Adrenal gland (tissue), 12 donors: ENCODE results near the gene SLC37A1. TPM values are rescaled to one million over a fixed set of nuclear protein-coding genes. Genes with fewer than 3 reads are reported as not detected.

ENCODE experiments used
- DNase-seq, 7 donors: peaks; one replicate each; pipeline ENCODE4 v3.0.0-alpha.2; 2019 to 2020
- H3K27ac ChIP-seq, 5 donors: fragments of 200-600 bp; sonication (generic) in 4 of 5; 1 replicate in 3 of 5; 2 replicates in 2 of 5; pipeline versions ENCODE4 v1.5.1 to v1.8.0; 2016 to 2020; ENCODE audit warnings: mild to moderate bottlenecking in 1 of 5
- H3K27me3 ChIP-seq: fragments of 200-600 bp; 2 replicates; pipeline ENCODE4 v1.8.0; 2021
- H3K36me3 ChIP-seq, 2 donors: fragments of 200-600 bp; replicated peaks in 1 of 2; 1 replicate in 1 of 2; 2 replicates in 1 of 2; pipeline versions ENCODE4 v1.5.1 to v1.8.0; 2018 to 2022
- H3K4me1 ChIP-seq, 2 donors: fragments of 200-600 bp; replicated peaks in 1 of 2; 1 replicate in 1 of 2; 2 replicates in 1 of 2; pipeline versions ENCODE4 v1.5.1 to v1.8.0; 2018 to 2021
- H3K4me3 ChIP-seq, 4 donors: fragments of 200-600 bp; sonication (generic) in 3 of 4; one replicate each; pipeline ENCODE4 v1.5.1; 2016 to 2018
- H3K9me3 ChIP-seq, 3 donors: fragments of 200-600 bp; sonication (generic) in 1 of 3; replicated peaks in 1 of 3; 1 replicate in 2 of 3; 2 replicates in 1 of 3; pipeline versions ENCODE4 v1.5.1 to v1.8.0; 2016 to 2021
- POLR2A ChIP-seq, 2 donors: fragments of 450-650 bp; IDR thresholded peaks; one replicate each; pipeline ENCODE4 v1.6.1; 2017; ENCODE audit warnings: antibody characterized with exemption in 2 of 2, mild to moderate bottlenecking in 2 of 2, moderate library complexity in 1 of 2
- WGBS, 4 donors: extraction: QIAGEN DNeasy Blood & Tissue Kit in 2 of 4; methylation state at CpG; one replicate each; pipeline versions ENCODE4 v1.1.5 to v1.1.7; 2013 to 2017; 5-methylcytosine and 5-hydroxymethylcytosine counted together
- intact Hi-C, 2 donors: fragments of 100-400 bp; cut with DNase I; formaldehyde crosslinking; loops; one replicate each; pipeline versions ENCODE4 v1.14.1 to v1.15.0; 2022 to 2023
- polyA plus RNA-seq, 3 donors: library from polyadenylated mRNA; stranded (reverse); fragments of 200-250 nt in 2 of 3; fragments of 350-450 nt in 1 of 3; fragmentation: Illumina TruSeq in 1 of 3; extraction: RNeasy Lipid Tissue Mini Kit (QIAGEN cat#74804) in 1 of 3; gene quantifications; one replicate each; pipeline ENCODE4 v1.2.3, GENCODE V29; 2013 to 2014
- total RNA-seq, 9 donors: library from RNA; depleted of rRNA in 4 of 9; stranded (reverse); fragments of >200 nt in 4 of 9; fragments of 120-200 nt in 1 of 9; fragmentation: NEBNext Ultra II Directional in 1 of 9; extraction: Animal tissue kit (Norgen Biotek cat#: 25700) in 1 of 9; gene quantifications; one replicate each; pipeline versions ENCODE4 v1.1.0 to v1.2.4, GENCODE V29; 2013 to 2023
- TF ChIP-seq, protein P1 (sequence below), 6 experiments: fragments of 450-650 bp in 4 of 6; fragments of 200-600 bp in 2 of 6; sonication (generic) in 1 of 6; IDR thresholded peaks; 1 replicate in 5 of 6; 2 replicates in 1 of 6; pipeline versions ENCODE4 v1.5.1 to v1.8.0; 2016 to 2021; ENCODE audit warnings: antibody characterized with exemption in 6 of 6, mild to moderate bottlenecking in 2 of 6, moderate library complexity in 1 of 6
- donor health status: healthy with polysubstance abuse.
- donor health status: Bipolar disorder and iron deficiency.
- donor health status: DM: yes; HTN: yes; CAD: no.
- donor health status: DM: no; HTN: no; CAD: no.
- donor health status: DM: no; HTN: no; CAD: no.
- donor health status: DM: yes; HTN: yes; CAD: no.

Gene SLC37A1
- total and polyA plus RNA-seq, 12 donors: 4.8 to 27.2 (median 16.3) TPM

DNA sequence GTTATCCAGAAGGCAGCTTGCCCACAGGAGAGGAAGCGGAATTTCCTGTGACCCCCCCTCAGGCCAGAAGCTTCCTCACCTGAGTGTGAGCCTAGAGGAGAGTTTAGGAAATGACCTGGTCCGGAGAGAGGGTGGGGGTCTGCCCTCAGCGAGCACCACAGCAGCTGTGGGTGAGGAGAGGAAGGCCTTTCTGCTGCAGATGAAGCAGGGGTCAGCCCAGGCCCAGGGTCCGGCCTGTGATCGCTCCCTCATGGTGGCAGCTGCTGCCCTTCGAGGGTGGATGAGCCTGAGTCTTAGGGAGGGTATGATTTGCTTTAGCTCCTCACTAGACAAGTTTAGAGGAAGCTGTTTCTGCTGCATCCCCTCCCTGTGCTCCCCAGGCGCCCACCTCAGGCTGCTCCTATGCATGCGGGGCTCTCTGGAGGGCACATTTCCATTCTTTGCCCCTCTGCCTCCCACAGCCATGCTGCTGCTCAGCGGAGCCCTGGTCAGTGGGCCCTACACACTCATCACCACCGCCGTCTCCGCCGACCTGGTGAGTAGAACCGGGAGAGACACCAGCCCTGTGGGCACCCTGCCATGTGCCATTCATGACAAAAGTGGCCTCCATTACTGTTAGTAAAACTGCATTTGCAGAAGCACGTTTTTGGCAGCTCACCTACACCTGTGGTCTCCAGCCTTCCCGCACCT, 53.0 kb downstream of the SLC37A1 start:
- no peak overlapping the region for H3K4me3 ChIP-seq
- H3K27ac ChIP-seq: no peak overlapping the region
- H3K36me3 ChIP-seq: peaks cover 0 to 52% of the 10 kb centered on the region in 2 donors
- no peak for TF ChIP-seq POLR2A (IDR thresholded peaks at IDR 0.05)
- TF ChIP-seq, protein P1, sequence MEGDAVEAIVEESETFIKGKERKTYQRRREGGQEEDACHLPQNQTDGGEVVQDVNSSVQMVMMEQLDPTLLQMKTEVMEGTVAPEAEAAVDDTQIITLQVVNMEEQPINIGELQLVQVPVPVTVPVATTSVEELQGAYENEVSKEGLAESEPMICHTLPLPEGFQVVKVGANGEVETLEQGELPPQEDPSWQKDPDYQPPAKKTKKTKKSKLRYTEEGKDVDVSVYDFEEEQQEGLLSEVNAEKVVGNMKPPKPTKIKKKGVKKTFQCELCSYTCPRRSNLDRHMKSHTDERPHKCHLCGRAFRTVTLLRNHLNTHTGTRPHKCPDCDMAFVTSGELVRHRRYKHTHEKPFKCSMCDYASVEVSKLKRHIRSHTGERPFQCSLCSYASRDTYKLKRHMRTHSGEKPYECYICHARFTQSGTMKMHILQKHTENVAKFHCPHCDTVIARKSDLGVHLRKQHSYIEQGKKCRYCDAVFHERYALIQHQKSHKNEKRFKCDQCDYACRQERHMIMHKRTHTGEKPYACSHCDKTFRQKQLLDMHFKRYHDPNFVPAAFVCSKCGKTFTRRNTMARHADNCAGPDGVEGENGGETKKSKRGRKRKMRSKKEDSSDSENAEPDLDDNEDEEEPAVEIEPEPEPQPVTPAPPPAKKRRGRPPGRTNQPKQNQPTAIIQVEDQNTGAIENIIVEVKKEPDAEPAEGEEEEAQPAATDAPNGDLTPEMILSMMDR (IDR thresholded peaks at IDR 0.05): no peak
- no peaks in the 10 kb centered on the region for H3K9me3 ChIP-seq
- WGBS, 4 donors: 92 to 96% (median 94%) methylated on average over 10 to 16 of the region's 16 CpGs
- DNase-seq: peak in 5 of 7 donors; percentile 6 to 48 (median 14)
- no peaks in the 10 kb centered on the region for H3K4me1 ChIP-seq
- intact Hi-C loops: no loop called here
- H3K27me3 ChIP-seq: no peaks in the 10 kb centered on the region

DNA sequence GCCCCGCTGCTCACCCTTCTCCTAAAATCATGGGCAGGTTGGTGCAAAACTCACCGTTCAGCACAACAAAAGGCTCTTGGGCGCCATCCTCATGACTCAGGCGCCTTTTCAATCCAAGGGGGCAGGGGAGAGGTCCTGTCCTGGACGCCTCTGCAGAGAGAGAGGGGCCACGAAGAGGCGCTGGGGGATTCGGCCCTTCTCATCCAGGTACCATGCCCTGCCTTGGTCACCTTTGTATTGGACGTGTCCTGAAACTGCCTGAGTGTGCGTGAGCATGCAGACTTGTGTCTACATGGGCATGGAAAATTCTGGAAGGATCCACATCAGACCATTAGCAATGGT, 53.5 kb downstream of the SLC37A1 start:
- H3K36me3 ChIP-seq: peaks cover 0 to 47% of the 10 kb centered on the region in 2 donors
- H3K9me3 ChIP-seq: no peaks in the 10 kb centered on the region
- H3K4me3 ChIP-seq: no peak overlapping the region
- TF ChIP-seq, protein P1 (IDR thresholded peaks at IDR 0.05): no peak
- no peak for TF ChIP-seq POLR2A (IDR thresholded peaks at IDR 0.05)
- WGBS, 4 donors: 93 to 99% (median 95%) methylated on average over 8 to 10 of the region's 10 CpGs
- DNase-seq: peak in 2 of 7 donors; percentile 8 to 10
- intact Hi-C loops: no loop called here
- H3K4me1 ChIP-seq: no peaks in the 10 kb centered on the region
- no peak overlapping the region for H3K27ac ChIP-seq
- no peaks in the 10 kb centered on the region for H3K27me3 ChIP-seq

DNA sequence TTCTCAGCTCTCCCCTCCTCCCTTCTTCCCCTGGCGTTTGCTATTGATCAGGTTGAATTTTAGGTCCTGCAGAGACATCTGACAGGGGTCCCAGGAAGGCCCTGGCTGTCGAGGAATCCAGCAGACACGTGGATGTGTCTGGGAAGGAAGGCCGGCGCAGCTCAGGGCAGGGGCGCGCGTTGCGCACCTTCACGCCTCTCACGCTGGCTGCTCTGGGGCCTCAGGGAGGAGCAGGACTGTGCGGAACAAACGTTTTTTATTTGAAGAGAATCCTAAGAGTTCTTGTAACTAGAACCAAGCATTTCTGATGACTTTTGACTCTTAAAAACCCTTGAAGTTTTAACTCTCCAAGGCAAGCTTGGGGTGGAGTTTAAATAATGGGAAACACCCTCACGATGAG, 54.2 kb downstream of the SLC37A1 start:
- H3K9me3 ChIP-seq: no peaks in the 10 kb centered on the region
- H3K27ac ChIP-seq: no peak overlapping the region
- no peaks in the 10 kb centered on the region for H3K4me1 ChIP-seq
- no peak overlapping the region for H3K4me3 ChIP-seq
- peak in 4 of 7 donors; percentile 1 to 42 (median 6) for DNase-seq
- no peak for TF ChIP-seq POLR2A (IDR thresholded peaks at IDR 0.05)
- TF ChIP-seq, protein P1 (IDR thresholded peaks at IDR 0.05): no peak
- 89 to 94% (median 92%) methylated on average over 14 of the region's 14 CpGs for WGBS, 4 donors
- H3K36me3 ChIP-seq: peaks cover 0 to 42% of the 10 kb centered on the region in 2 donors
- H3K27me3 ChIP-seq: no peaks in the 10 kb centered on the region
- intact Hi-C loops: no loop called here

DNA sequence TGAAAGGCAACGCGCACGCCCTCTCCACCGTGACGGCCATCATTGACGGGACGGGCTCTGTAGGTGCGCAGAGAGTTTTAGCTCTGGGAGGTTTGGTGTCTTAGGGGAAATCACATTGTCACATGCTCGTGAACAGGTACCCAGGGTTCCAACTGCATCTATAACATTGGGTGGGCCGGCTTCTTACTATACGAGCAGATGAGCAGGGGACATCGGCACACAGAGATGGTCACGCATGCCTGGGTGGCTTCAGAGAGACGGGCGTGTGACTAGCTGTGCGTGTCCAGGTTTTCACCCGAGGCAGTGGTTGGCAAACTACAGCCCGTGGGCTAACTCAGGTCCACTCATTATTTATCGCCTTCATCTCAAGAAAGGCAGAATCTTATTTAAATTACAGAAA, 54.7 kb downstream of the SLC37A1 start:
- Histone ChIP-seq H3K36me3 (peaks cover 0 to 40% of the 10 kb centered on the region in 2 donors), H3K9me3 (no peaks in the 10 kb centered on the region), H3K4me3 (no peak overlapping the region), H3K27ac (no peak overlapping the region), H3K27me3 (no peaks in the 10 kb centered on the region), H3K4me1 (no peaks in the 10 kb centered on the region)
- WGBS, 4 donors: 96 to 97% (median 97%) methylated on average over 16 to 19 of the region's 19 CpGs
- intact Hi-C loops: no loop called here
- TF ChIP-seq, protein P1 (IDR thresholded peaks at IDR 0.05): no peak
- no peak for TF ChIP-seq POLR2A (IDR thresholded peaks at IDR 0.05)
- DNase-seq: peak in 4 of 7 donors; percentile 4 to 49 (median 11)
